Trophoblast cell (in vitro differentiated cells and primary cell): ENCODE results near the gene F10.

Experiments
- DNase-seq, 2 donors: peaks; one replicate each; pipeline ENCODE4 v3.0.0-alpha.2; 2016
- H2AFZ ChIP-seq: 2 replicates; pipeline ENCODE4 v1.6.1; 2013; ENCODE audit warnings: low read length, moderate library complexity, mild to moderate bottlenecking; ENCODE audit not compliant: insufficient read depth, poor library complexity
- H2AK5ac ChIP-seq: 2 replicates; pipeline ENCODE4 v1.6.1; 2013; ENCODE audit warnings: mild to moderate bottlenecking, low read length
- H2BK120ac ChIP-seq: 2 replicates; pipeline ENCODE4 v1.6.1; 2013; ENCODE audit warnings: low read length, mild to moderate bottlenecking, moderate library complexity; ENCODE audit not compliant: insufficient read depth, poor library complexity
- H2BK12ac ChIP-seq: 2 replicates; pipeline ENCODE4 v1.6.1; 2013; ENCODE audit warnings: mild to moderate bottlenecking, low read length, moderate library complexity
- H2BK5ac ChIP-seq: 2 replicates; pipeline ENCODE4 v1.6.1; 2013; ENCODE audit warnings: low read length, low read depth, moderate library complexity, mild to moderate bottlenecking; ENCODE audit not compliant: poor library complexity
- H3K14ac ChIP-seq: 2 replicates; pipeline ENCODE4 v1.6.1; 2013; ENCODE audit warnings: mild to moderate bottlenecking, low read length
- H3K18ac ChIP-seq: 2 replicates; pipeline ENCODE4 v1.6.1; 2013; ENCODE audit warnings: mild to moderate bottlenecking, low read length
- H3K23ac ChIP-seq: 2 replicates; pipeline ENCODE4 v1.6.1; 2013; ENCODE audit warnings: low read length
- H3K27ac ChIP-seq: 2 replicates; pipeline ENCODE4 v1.5.1; 2013; ENCODE audit warnings: low read depth, mild to moderate bottlenecking, inconsistent platforms, low read length, moderate library complexity
- H3K27me3 ChIP-seq: 2 replicates; pipeline ENCODE4 v1.6.1; 2013; ENCODE audit warnings: inconsistent platforms, mild to moderate bottlenecking, low read length, moderate library complexity; ENCODE audit not compliant: insufficient read depth
- H3K36me3 ChIP-seq, 2 experiments: 1 replicate in 1 of 2; 2 replicates in 1 of 2; pipeline ENCODE4 v1.6.1; 2013; ENCODE audit warnings: low read length in 2 of 2, mild to moderate bottlenecking in 2 of 2, moderate library complexity in 1 of 2; ENCODE audit not compliant: insufficient read depth in 2 of 2, control insufficient read depth in 1 of 2
- H3K4ac ChIP-seq: 2 replicates; pipeline ENCODE4 v1.6.1; 2013; ENCODE audit warnings: low read depth, mild to moderate bottlenecking, low read length, moderate library complexity
- H3K4me1 ChIP-seq, 2 experiments: 1 replicate in 1 of 2; 2 replicates in 1 of 2; pipeline ENCODE4 v1.6.1; 2013; ENCODE audit warnings: low read length in 2 of 2, mild to moderate bottlenecking in 2 of 2, moderate library complexity in 1 of 2; ENCODE audit not compliant: insufficient read depth in 2 of 2, control insufficient read depth in 1 of 2
- H3K4me2 ChIP-seq: 2 replicates; pipeline ENCODE4 v1.6.1; 2013; ENCODE audit warnings: inconsistent platforms, mild to moderate bottlenecking, low read length, moderate library complexity
- H3K4me3 ChIP-seq: 2 replicates; pipeline ENCODE4 v1.5.1; 2013; ENCODE audit warnings: mild to moderate bottlenecking, low read depth, low read length, inconsistent platforms
- H3K79me1 ChIP-seq: one replicate; pipeline ENCODE4 v1.6.1; 2013; ENCODE audit warnings: low read length
- H3K79me2 ChIP-seq: 2 replicates; pipeline ENCODE4 v1.6.1; 2013; ENCODE audit warnings: low read length, mild to moderate bottlenecking; ENCODE audit not compliant: control insufficient read depth, insufficient read depth, poor library complexity
- H3K9ac ChIP-seq: 2 replicates; pipeline ENCODE4 v1.6.1; 2013; ENCODE audit warnings: mild to moderate bottlenecking, low read length
- H3K9me3 ChIP-seq: 2 replicates; pipeline ENCODE4 v1.6.1; 2013; ENCODE audit warnings: low read depth, mild to moderate bottlenecking, control low read depth, inconsistent platforms, low read length; ENCODE audit not compliant: insufficient read depth
- H4K12ac ChIP-seq: 2 replicates; pipeline ENCODE4 v1.6.1; 2013; ENCODE audit warnings: low read depth, mild to moderate bottlenecking, low read length, moderate library complexity
- H4K8ac ChIP-seq: 2 replicates; pipeline ENCODE4 v1.6.1; 2013; ENCODE audit warnings: low read depth, mild to moderate bottlenecking, low read length, moderate library complexity
- H4K91ac ChIP-seq: one replicate; pipeline ENCODE4 v1.6.1; 2013; ENCODE audit warnings: low read depth, mild to moderate bottlenecking, low read length, moderate library complexity
- WGBS: extraction: QIAGEN DNeasy Blood & Tissue Kit; methylation state at CpG from one replicate; pipeline ENCODE4 v1.1.7; 2013; ENCODE audit warnings: missing lambda C conversion rate; ENCODE audit not compliant: insufficient read length, insufficient coverage; ENCODE audit errors: extremely low coverage; 5-methylcytosine and 5-hydroxymethylcytosine counted together

F10 gene

GRCh38 chr13:113148407-113148806 lies 25.8 kb downstream of the F10 start:
- Histone ChIP-seq H2AK5ac (no peak overlapping the region), H3K27ac (no peak overlapping the region), H3K4me2 (no peak overlapping the region), H3K4me3 (no peak overlapping the region), H3K14ac (no peak overlapping the region), H3K36me3 (no peaks in the 10 kb centered on the region), H2AFZ (no peak overlapping the region), H2BK5ac (no peak overlapping the region), H3K9me3 (peaks cover 4% of the 10 kb centered on the region), H3K9ac (no peak overlapping the region), H3K4me1 (peaks cover 7 to 8% of the 10 kb centered on the region in 2 experiments), H3K4ac (no peak overlapping the region), H3K27me3 (peaks cover 11% of the 10 kb centered on the region), H3K23ac (no peak overlapping the region), H3K79me1 (peaks cover 3% of the 10 kb centered on the region), H4K12ac (no peak overlapping the region), H3K79me2 (peaks cover 4% of the 10 kb centered on the region), H4K8ac (no peak overlapping the region), H3K18ac (no peak overlapping the region), H2BK120ac (no peak overlapping the region), H2BK12ac (no peak overlapping the region), H4K91ac (no peak overlapping the region)
- DNase-seq: no peak
- WGBS: no CpG with 5 or more reads among the region's 13 CpGs

GRCh38 chr13:113148940-113149503 lies 26.4 kb downstream of the F10 start:
- WGBS: no CpG with 5 or more reads among the region's 38 CpGs
- Histone ChIP-seq H2BK12ac (no peak overlapping the region), H3K27me3 (peaks cover 13% of the 10 kb centered on the region)

GRCh38 chr13:113149711-113150549 lies 27.3 kb downstream of the F10 start:
- H2AK5ac ChIP-seq: no peak overlapping the region
- no peak overlapping the region for H3K4me2 ChIP-seq
- no peak overlapping the region for H4K91ac ChIP-seq
- H2AFZ ChIP-seq: no peak overlapping the region
- peaks cover 5% of the 10 kb centered on the region for H3K79me1 ChIP-seq
- peaks cover 4% of the 10 kb centered on the region for H3K9me3 ChIP-seq
- no peak overlapping the region for H3K4me3 ChIP-seq
- no peak overlapping the region for H4K8ac ChIP-seq
- H3K18ac ChIP-seq: no peak overlapping the region
- H3K36me3 ChIP-seq: no peaks in the 10 kb centered on the region
- peaks cover 13% of the 10 kb centered on the region for H3K27me3 ChIP-seq
- H3K27ac ChIP-seq: no peak overlapping the region
- no peak overlapping the region for H4K12ac ChIP-seq
- no peak overlapping the region for H3K4ac ChIP-seq
- no peak overlapping the region for H2BK12ac ChIP-seq
- H3K9ac ChIP-seq: no peak overlapping the region
- peaks cover 8 to 10% of the 10 kb centered on the region in 2 experiments for H3K4me1 ChIP-seq
- no peak overlapping the region for H2BK5ac ChIP-seq
- H3K14ac ChIP-seq: no peak overlapping the region
- H3K79me2 ChIP-seq: peaks cover 4% of the 10 kb centered on the region
- H3K23ac ChIP-seq: no peak overlapping the region
- no peak for DNase-seq
- no peak overlapping the region for H2BK120ac ChIP-seq
- WGBS: no CpG with 5 or more reads among the region's 26 CpGs

More at GRCh38 chr13:113148940-113149503, 26.4 kb downstream of the F10 start:
- no peak for DNase-seq
- Histone ChIP-seq H3K9ac (no peak overlapping the region), H3K4me2 (no peak overlapping the region), H3K23ac (no peak overlapping the region), H2BK120ac (no peak overlapping the region), H3K27ac (no peak overlapping the region), H2AFZ (no peak overlapping the region), H2AK5ac (no peak overlapping the region), H3K36me3 (no peaks in the 10 kb centered on the region), H2BK5ac (no peak overlapping the region), H3K9me3 (peaks cover 4% of the 10 kb centered on the region), H4K91ac (no peak overlapping the region), H3K4ac (no peak overlapping the region), H3K4me1 (peaks cover 8 to 9% of the 10 kb centered on the region in 2 experiments), H3K18ac (no peak overlapping the region), H3K14ac (no peak overlapping the region), H4K12ac (no peak overlapping the region), H3K79me1 (peaks cover 5% of the 10 kb centered on the region), H4K8ac (no peak overlapping the region), H3K4me3 (no peak overlapping the region), H3K79me2 (peaks cover 4% of the 10 kb centered on the region)

- Histone ChIP-seq H4K8ac (no peak overlapping the region), H3K4ac (no peak overlapping the region), H2AK5ac (no peak overlapping the region), H2BK120ac (no peak overlapping the region), H4K12ac (no peak overlapping the region), H2AFZ (no peak overlapping the region), H3K4me3 (no peak overlapping the region), H3K9ac (no peak overlapping the region), H3K4me1 (peaks cover 8 to 10% of the 10 kb centered on the region in 2 experiments), H3K4me2 (no peak overlapping the region), H3K9me3 (peaks cover 4% of the 10 kb centered on the region), H3K18ac (no peak overlapping the region), H3K23ac (no peak overlapping the region), H3K36me3 (no peaks in the 10 kb centered on the region), H3K27ac (no peak overlapping the region), H3K79me1 (peaks cover 5% of the 10 kb centered on the region), H2BK5ac (no peak overlapping the region), H3K27me3 (peaks cover 13% of the 10 kb centered on the region), H3K14ac (no peak overlapping the region), H4K91ac (no peak overlapping the region), H2BK12ac (no peak overlapping the region), H3K79me2 (peaks cover 4% of the 10 kb centered on the region)
- no peak for DNase-seq
- WGBS: no CpG with 5 or more reads among the region's 31 CpGs
These were observed 28.2 kb downstream of the F10 start for GRCh38 chr13:113150550-113151365.
